ENCODE data around the gene AIMP1.
"Not testable (repeated sequence)": the region's sequence is repeated elsewhere in the genome, so short reads cannot be mapped to it uniquely, and the experiment has no call there.

AIMP1 gene

DNA sequence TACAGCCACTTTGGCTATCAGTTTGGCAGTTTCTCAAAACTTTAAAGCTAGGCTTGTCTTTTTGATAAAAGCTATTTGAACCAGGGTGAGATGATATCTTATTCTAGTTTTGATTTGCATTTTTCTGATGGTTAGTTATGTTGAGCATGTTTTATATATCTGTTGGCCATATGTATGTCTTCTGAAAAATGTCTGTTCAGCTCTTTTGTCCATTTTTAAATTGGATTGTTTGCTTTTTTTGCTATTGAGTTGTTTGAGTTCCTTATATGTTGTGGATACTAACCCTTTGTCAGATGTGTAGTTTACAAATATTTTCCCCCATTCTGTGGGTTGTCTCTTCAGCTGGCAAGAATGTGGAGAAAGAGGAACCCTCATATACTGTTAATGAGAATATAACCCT is 63.8 kb downstream of the AIMP1 start:
- DNase-seq = no peak
- TF ChIP-seq, protein P1, sequence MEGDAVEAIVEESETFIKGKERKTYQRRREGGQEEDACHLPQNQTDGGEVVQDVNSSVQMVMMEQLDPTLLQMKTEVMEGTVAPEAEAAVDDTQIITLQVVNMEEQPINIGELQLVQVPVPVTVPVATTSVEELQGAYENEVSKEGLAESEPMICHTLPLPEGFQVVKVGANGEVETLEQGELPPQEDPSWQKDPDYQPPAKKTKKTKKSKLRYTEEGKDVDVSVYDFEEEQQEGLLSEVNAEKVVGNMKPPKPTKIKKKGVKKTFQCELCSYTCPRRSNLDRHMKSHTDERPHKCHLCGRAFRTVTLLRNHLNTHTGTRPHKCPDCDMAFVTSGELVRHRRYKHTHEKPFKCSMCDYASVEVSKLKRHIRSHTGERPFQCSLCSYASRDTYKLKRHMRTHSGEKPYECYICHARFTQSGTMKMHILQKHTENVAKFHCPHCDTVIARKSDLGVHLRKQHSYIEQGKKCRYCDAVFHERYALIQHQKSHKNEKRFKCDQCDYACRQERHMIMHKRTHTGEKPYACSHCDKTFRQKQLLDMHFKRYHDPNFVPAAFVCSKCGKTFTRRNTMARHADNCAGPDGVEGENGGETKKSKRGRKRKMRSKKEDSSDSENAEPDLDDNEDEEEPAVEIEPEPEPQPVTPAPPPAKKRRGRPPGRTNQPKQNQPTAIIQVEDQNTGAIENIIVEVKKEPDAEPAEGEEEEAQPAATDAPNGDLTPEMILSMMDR (IDR thresholded peaks at IDR 0.05) = no peak
- H3K27me3 ChIP-seq = no peaks in the 10 kb centered on the region
- peaks cover 0 to 4% (median 0%) of the 10 kb centered on the region in 3 donors for H3K9me3 ChIP-seq
- H3K36me3 ChIP-seq = no peaks in the 10 kb centered on the region
- no peaks in the 10 kb centered on the region for H3K4me1 ChIP-seq
- H3K4me3 ChIP-seq = no peak overlapping the region
- intact Hi-C loops (cut with DNase I; ENCODE audit: low total_unique reads) = no loop called here
- no peak overlapping the region for H3K27ac ChIP-seq

- Histone ChIP-seq H3K36me3 (no peaks in the 10 kb centered on the region), H3K27ac (no peak overlapping the region), H3K9me3 (peaks cover 0 to 5% (median 0%) of the 10 kb centered on the region in 3 donors), H3K4me1 (no peaks in the 10 kb centered on the region), H3K27me3 (no peaks in the 10 kb centered on the region), H3K4me3 (no peak overlapping the region)
- no peak for DNase-seq
- intact Hi-C loops (cut with DNase I; ENCODE audit: low total_unique reads) = no loop called here
- TF ChIP-seq, protein P1 (IDR thresholded peaks at IDR 0.05) = no peak
These were observed 68.5 kb downstream of the AIMP1 start for GRCh38 chr4:106384878-106385277.

GRCh38 chr4:106385853-106386393 is 69.6 kb downstream of the AIMP1 start:
- intact Hi-C loops (cut with DNase I; ENCODE audit: low total_unique reads) = no loop called here
- DNase-seq = no peak
- H3K4me1 ChIP-seq = no peaks in the 10 kb centered on the region
- H3K4me3 ChIP-seq = no peak overlapping the region
- H3K27ac ChIP-seq = no peak overlapping the region
- TF ChIP-seq, protein P1 (IDR thresholded peaks at IDR 0.05) = no peak
- H3K9me3 ChIP-seq = peaks cover 0 to 5% (median 0%) of the 10 kb centered on the region in 3 donors
- no peaks in the 10 kb centered on the region for H3K27me3 ChIP-seq
- H3K36me3 ChIP-seq = no peaks in the 10 kb centered on the region

GRCh38 chr4:106395582-106395981 is 79.2 kb downstream of the AIMP1 start:
- DNase-seq = no peak
- H3K27ac ChIP-seq = no peak overlapping the region
- H3K27me3 ChIP-seq = no peaks in the 10 kb centered on the region
- peaks cover 3 to 42% (median 19%) of the 10 kb centered on the region in 3 donors for H3K9me3 ChIP-seq
- H3K4me1 ChIP-seq = no peaks in the 10 kb centered on the region
- TF ChIP-seq, protein P1 (IDR thresholded peaks at IDR 0.05) = no peak
- intact Hi-C loops (cut with DNase I; ENCODE audit: low total_unique reads) = no loop called here
- no peak overlapping the region for H3K4me3 ChIP-seq
- H3K36me3 ChIP-seq = peaks cover 0 to 4% (median 0%) of the 10 kb centered on the region in 3 donors

GRCh38 chr4:106398898-106399297 is 82.5 kb downstream of the AIMP1 start:
- peaks cover 3 to 42% (median 19%) of the 10 kb centered on the region in 3 donors for H3K9me3 ChIP-seq
- H3K27me3 ChIP-seq; H3K4me3 ChIP-seq; H3K27ac ChIP-seq; H3K4me1 ChIP-seq; DNase-seq; H3K36me3 ChIP-seq; intact Hi-C loops (cut with DNase I; ENCODE audit: low total_unique reads): not testable (repeated sequence)

Measured in tibial artery (tissue), 4 donors.